NT2/D1 (cell line): Measurements from ENCODE around the gene CD58.
"Not testable (repeated sequence)": the region's sequence is repeated elsewhere in the genome, so short reads cannot be mapped to it uniquely, and the experiment has no call there.

Experiments
- DNase-seq: peaks from one replicate; pipeline ENCODE4 v3.0.0-alpha.2; 2011; ENCODE audit warnings: low read depth, low spot score
- H3K27me3 ChIP-seq: 2 replicates; pipeline ENCODE4 v1.6.0; 2011; ENCODE audit warnings: mild to moderate bottlenecking; ENCODE audit not compliant: insufficient read length, insufficient read depth
- H3K36me3 ChIP-seq: 2 replicates; pipeline ENCODE4 v1.6.1; 2011; ENCODE audit warnings: mild to moderate bottlenecking, low read length, mixed read lengths; ENCODE audit not compliant: insufficient read depth, insufficient read length
- H3K4me1 ChIP-seq: 2 replicates; pipeline ENCODE4 v1.5.1; 2011; ENCODE audit not compliant: insufficient read depth, insufficient read length
- H3K4me3 ChIP-seq: 2 replicates; pipeline ENCODE4 v1.5.1; 2011; ENCODE audit warnings: low read depth; ENCODE audit not compliant: insufficient read length
- H3K9ac ChIP-seq: 2 replicates; pipeline ENCODE4 v1.6.0; 2011; ENCODE audit warnings: low read depth; ENCODE audit not compliant: insufficient read length
- H3K9me3 ChIP-seq: 2 replicates; pipeline ENCODE4 v1.5.1; 2011; ENCODE audit warnings: mild to moderate bottlenecking, low read length; ENCODE audit not compliant: insufficient read depth
- SUZ12 ChIP-seq: IDR thresholded peaks from 2 replicates; pipeline ENCODE4 v1.6.1; 2011; ENCODE audit not compliant: insufficient read length, insufficient read depth; ENCODE audit errors: extremely low read depth
- YY1 ChIP-seq: IDR thresholded peaks from 2 replicates; pipeline ENCODE4 v1.6.1; 2011; ENCODE audit not compliant: insufficient read length, insufficient read depth
- ZNF274 ChIP-seq: IDR thresholded peaks from 2 replicates; pipeline ENCODE4 v1.6.1; 2011; ENCODE audit warnings: mild to moderate bottlenecking, low read depth, low read length

CD58 gene

DNA sequence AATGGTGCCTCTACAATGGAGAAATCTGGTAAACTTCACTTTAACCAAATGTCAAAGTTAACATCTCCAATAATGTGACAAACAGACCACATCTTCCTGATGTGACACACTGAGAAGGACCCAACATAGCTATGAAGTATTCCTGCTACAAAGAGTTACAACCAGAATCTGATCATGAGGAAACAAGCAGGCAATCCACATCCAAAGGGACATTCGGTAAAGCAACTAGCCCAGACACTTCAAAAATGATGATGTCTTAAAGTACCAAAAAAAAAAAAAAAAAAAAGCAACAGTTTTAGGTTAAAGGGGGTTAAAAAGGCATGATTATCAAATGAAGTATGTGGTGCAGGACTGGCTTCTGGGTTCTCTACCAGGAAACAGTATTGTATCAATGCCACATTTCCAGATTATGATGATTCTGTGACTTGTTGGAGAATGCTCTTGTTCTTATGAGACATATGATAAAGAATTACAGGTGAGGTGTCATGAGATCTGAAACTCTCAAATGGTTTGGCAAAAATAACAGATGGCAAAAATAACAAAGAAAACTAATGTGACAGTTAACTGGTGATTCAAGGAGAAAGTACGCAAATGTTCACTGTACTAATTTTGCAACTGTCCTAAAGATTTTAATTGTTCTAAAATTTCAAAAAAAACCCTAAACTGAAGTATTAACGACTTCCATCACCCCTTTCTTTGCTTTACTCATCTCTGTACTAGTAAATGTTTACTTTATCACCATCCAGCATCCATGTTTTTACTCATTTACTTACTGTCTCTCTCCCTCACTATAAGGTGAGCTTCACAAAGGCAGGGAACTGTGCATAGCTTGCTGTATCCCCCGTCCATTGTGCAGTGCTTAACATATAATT is 2.8 kb downstream of the CD58 start:
- Histone ChIP-seq H3K36me3 (peaks cover 6% of the 10 kb centered on the region), H3K4me3 (no peak overlapping the region), H3K4me1 (peaks cover 19% of the 10 kb centered on the region), H3K9ac (no peak overlapping the region), H3K27me3 (peaks cover 5% of the 10 kb centered on the region), H3K9me3 (peaks cover 24% of the 10 kb centered on the region)
- no peak for DNase-seq
- TF ChIP-seq SUZ12 (no peak), ZNF274 (no peak), YY1 (no peak)

DNA sequence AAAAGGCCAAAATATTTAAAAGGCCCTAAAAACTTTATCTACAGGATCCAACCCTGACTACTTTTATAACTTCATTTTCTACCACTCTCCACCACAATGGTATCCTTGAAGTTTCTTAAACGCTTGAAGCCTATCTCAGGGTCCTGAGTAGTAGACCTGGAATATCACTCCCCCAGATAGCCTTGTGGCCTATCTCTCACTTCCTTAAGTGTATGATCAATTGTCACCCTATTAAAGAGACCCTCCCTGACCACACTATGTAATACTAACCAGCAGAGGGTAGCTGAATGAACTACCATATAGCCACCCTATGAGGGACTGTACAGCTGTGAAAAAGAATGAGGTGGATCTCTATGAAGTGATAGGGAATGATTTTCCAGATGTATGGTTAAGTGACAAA is 5.6 kb downstream of the CD58 start:
- peaks cover 7% of the 10 kb centered on the region for H3K36me3 ChIP-seq
- no peak overlapping the region for H3K9ac ChIP-seq
- H3K4me1 ChIP-seq, result peaks cover 5% of the 10 kb centered on the region
- no peak overlapping the region for H3K4me3 ChIP-seq
- no peaks in the 10 kb centered on the region for H3K27me3 ChIP-seq
- no peak for DNase-seq
- no peak for TF ChIP-seq ZNF274
- no peak for TF ChIP-seq SUZ12
- TF ChIP-seq YY1, result no peak
- H3K9me3 ChIP-seq, result peaks cover 33% of the 10 kb centered on the region

DNA sequence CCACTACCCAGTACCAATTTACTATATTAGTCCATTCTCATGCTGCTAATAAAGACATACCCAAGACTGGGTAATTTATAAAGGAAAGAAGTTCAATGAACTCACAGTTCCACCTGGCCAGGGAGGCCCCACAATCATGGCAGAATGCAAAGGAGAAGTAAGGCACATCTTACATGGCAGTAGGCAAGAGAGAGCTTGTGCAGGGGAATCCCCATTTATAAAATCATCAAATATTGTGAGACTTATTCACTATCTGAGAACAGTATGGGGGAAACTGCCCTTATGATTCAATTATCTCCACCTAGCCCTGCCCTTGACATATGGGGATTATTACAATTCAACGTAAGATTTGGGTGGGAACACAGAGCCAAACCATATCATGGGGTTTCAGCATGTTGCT is 6.4 kb downstream of the CD58 start:
- peaks cover 7% of the 10 kb centered on the region for H3K36me3 ChIP-seq
- no peak for TF ChIP-seq ZNF274
- no peak for TF ChIP-seq SUZ12
- TF ChIP-seq YY1, result no peak
- no peak for DNase-seq
- no peak overlapping the region for H3K4me3 ChIP-seq
- H3K4me1 ChIP-seq, result no peaks in the 10 kb centered on the region
- H3K9ac ChIP-seq, result no peak overlapping the region
- no peaks in the 10 kb centered on the region for H3K27me3 ChIP-seq
- H3K9me3 ChIP-seq, result peaks cover 33% of the 10 kb centered on the region

DNA sequence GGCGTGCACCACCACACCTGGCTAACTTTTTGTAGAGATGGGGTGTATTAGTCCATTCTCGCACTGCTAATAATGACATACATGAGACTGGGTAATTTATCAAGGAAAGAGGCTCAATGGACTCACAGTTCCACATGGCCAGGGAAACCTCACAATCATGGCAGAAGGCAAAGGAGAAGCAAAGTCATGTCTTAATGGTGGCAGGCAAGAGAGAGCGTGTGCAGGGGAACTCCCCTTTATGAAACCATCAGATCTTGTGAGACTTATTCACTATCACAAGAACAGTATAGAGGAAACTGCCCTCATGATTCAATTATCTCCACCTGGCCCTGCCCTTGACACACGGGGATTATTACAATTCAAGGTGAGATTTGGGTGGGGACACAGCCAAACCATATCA is 8.4 kb downstream of the CD58 start:
- not testable (repeated sequence) for H3K4me1 ChIP-seq, H3K4me3 ChIP-seq, H3K36me3 ChIP-seq, DNase-seq, H3K27me3 ChIP-seq, H3K9ac ChIP-seq
- peaks cover 33% of the 10 kb centered on the region for H3K9me3 ChIP-seq

DNA sequence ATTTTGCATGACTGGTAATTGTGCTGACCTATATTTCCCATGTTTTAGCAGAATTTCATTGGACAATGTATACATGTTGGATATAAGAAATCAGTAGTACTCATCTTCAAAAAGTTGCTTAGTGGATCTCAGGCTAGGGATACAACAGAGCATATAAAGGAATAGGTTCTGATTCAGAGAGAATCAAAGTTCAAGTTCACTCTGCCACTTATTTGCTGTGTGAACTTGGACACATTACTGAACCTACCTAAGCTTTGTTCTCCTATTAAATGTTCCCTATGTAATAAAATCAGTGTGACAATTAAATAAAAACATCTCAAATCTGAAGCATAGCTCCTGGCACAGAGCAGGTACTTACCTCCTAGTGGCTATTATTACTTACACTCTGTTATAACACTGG is 9.3 kb downstream of the CD58 start:
- Histone ChIP-seq H3K4me1 (no peaks in the 10 kb centered on the region), H3K27me3 (no peaks in the 10 kb centered on the region), H3K36me3 (peaks cover 2% of the 10 kb centered on the region), H3K9me3 (peaks cover 33% of the 10 kb centered on the region), H3K4me3 (no peak overlapping the region), H3K9ac (no peak overlapping the region)
- TF ChIP-seq ZNF274, result no peak
- TF ChIP-seq YY1, result no peak
- TF ChIP-seq SUZ12, result no peak
- no peak for DNase-seq

DNA sequence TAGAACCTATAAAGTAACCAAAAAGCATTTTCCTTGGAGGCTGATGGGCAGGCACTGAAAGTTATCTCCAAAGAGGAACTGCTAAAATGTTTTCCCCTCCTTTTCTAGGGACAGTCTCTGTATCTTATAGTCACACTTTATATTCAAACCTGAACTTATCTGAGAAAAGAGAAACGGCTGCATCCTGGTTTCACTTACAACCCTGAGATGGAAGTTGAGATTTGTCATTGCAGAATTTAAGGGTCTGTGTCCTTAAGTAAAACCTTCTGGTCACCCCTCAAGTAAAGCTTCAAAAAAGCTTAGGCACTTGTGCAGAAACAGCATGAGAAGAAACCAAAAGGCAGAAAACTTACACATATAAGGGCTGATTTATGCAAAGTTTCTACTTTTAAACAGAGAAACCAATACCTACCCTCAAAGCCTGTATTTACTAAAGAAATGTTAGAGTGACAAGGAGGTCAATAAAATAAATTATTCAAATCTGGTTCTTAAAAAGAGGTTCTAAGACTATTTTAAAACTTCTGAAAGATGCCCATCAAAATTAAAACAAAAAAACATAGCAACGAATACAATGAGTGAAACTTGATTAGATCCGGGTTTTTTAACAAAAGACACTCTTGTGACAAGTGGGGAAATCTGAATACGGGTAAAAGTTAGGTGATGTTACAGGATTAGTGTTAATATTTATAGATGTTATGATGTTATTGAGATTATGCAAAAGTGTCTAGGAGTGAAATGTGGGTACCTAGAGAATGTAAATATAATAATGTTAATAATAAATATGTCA is 9.9 kb downstream of the CD58 start:
- no peak overlapping the region for H3K9ac ChIP-seq
- no peaks in the 10 kb centered on the region for H3K4me1 ChIP-seq
- DNase-seq, result no peak
- no peak for TF ChIP-seq ZNF274
- no peak for TF ChIP-seq SUZ12
- no peak for TF ChIP-seq YY1
- peaks cover 2% of the 10 kb centered on the region for H3K36me3 ChIP-seq
- H3K4me3 ChIP-seq, result no peak overlapping the region
- H3K27me3 ChIP-seq, result no peaks in the 10 kb centered on the region
- H3K9me3 ChIP-seq, result peaks cover 33% of the 10 kb centered on the region

DNA sequence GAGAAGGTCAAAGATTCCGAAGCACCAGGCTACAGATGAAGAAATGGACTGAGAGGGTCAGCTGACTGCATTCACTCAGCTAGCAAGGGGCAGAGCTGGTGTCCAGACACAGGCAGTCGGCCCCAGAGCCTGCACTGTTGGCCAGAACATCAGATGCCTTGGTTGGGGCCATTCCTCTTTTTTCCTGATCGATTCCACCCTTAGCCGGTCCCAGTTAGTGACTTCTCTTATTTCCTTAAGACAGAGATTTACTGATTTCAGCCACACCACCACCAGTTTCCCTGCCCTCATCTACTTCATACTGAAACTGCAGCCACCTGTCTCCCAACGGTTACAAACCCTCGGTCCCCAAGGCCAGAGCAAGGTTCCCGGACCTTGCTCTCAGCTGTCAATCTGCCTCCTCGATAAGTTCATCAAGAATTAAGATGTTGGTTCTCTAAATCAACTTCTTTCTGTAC is 11.5 kb downstream of the CD58 start:
- Histone ChIP-seq H3K4me1 (no peaks in the 10 kb centered on the region), H3K4me3 (no peak overlapping the region), H3K9me3 (peaks cover 22% of the 10 kb centered on the region), H3K27me3 (no peaks in the 10 kb centered on the region), H3K36me3 (peaks cover 2% of the 10 kb centered on the region), H3K9ac (no peak overlapping the region)
- no peak for DNase-seq
- TF ChIP-seq SUZ12, result no peak
- TF ChIP-seq YY1, result no peak
- no peak for TF ChIP-seq ZNF274
